CD4-positive, alpha-beta memory T cell (primary cell): ENCODE data around the gene ZDHHC12. TPM values are rescaled to one million over a fixed set of nuclear protein-coding genes. Genes with fewer than 3 reads are reported as not detected.
A peak's percentile ranks its signal among the peaks of the same experiment; 100 is the strongest.

ENCODE experiments used
- CTCF ChIA-PET: fragments of 350-600 bp; sonication (Branson Sonifier 250); formaldehyde crosslinking; loops from one replicate; lab custom pipeline; 2021; ENCODE audit warnings: inconsistent platforms; ENCODE audit not compliant: partially characterized antibody; lab: Charles Lee
- POLR2A ChIA-PET: fragments of 350-600 bp; sonication (Branson Sonifier 250); formaldehyde crosslinking; loops from one replicate; lab custom pipeline; 2021; ENCODE audit not compliant: partially characterized antibody; lab: Charles Lee
- DNase-seq, 5 donors: peaks; one replicate each; pipeline versions ENCODE4 v3.0.0 to v3.0.0-alpha.2; 2020 to 2022; ENCODE audit warnings: mixed read lengths in 1 of 5
- H3K27ac ChIP-seq: one replicate; pipeline ENCODE4 v1.7.0; 2013; ENCODE audit warnings: low read depth, low read length
- H3K27me3 ChIP-seq: 2 replicates; pipeline ENCODE4 v1.7.0; 2013; ENCODE audit warnings: mild to moderate bottlenecking, low read length, moderate library complexity; ENCODE audit not compliant: insufficient read depth
- H3K36me3 ChIP-seq: 2 replicates; pipeline ENCODE4 v1.7.0; 2013; ENCODE audit warnings: mild to moderate bottlenecking, low read length, moderate library complexity; ENCODE audit not compliant: insufficient read depth
- H3K4me1 ChIP-seq: 2 replicates; pipeline ENCODE4 v1.7.0; 2013; ENCODE audit warnings: mild to moderate bottlenecking, low read length, moderate library complexity; ENCODE audit not compliant: insufficient read depth
- H3K4me3 ChIP-seq, 2 donors: one replicate each; pipeline ENCODE4 v1.7.0; 2013; ENCODE audit warnings: low read length in 2 of 2, mild to moderate bottlenecking in 1 of 2
- H3K9me3 ChIP-seq, 2 donors: one replicate each; pipeline ENCODE4 v1.7.0; 2013; ENCODE audit warnings: low read length in 2 of 2, control low read depth in 1 of 2; ENCODE audit not compliant: control insufficient read depth in 1 of 2
- H3K27ac Mint-ChIP-seq, 7 donors: one replicate each; pipeline ENCODE4 v1.8.0; 2020 to 2021; ENCODE audit warnings: mixed read lengths in 7 of 7, mild to moderate bottlenecking in 6 of 7, inconsistent platforms in 3 of 7, moderate library complexity in 3 of 7
- H3K27me3 Mint-ChIP-seq, 2 donors: one replicate each; pipeline ENCODE4 v1.8.0; 2020 to 2021; ENCODE audit warnings: mixed read lengths in 2 of 2
- H3K36me3 Mint-ChIP-seq, 2 donors: one replicate each; pipeline ENCODE4 v1.8.0; 2020 to 2021; ENCODE audit warnings: mixed read lengths in 2 of 2, inconsistent platforms in 1 of 2, mild to moderate bottlenecking in 1 of 2
- H3K4me1 Mint-ChIP-seq, 4 donors: one replicate each; pipeline ENCODE4 v1.8.0; 2020 to 2021; ENCODE audit warnings: mixed read lengths in 4 of 4, mild to moderate bottlenecking in 1 of 4
- H3K4me3 Mint-ChIP-seq, 8 donors: one replicate each; pipeline ENCODE4 v1.8.0; 2020 to 2021; ENCODE audit warnings: mixed read lengths in 8 of 8, mild to moderate bottlenecking in 7 of 8, moderate library complexity in 6 of 8, inconsistent platforms in 3 of 8
- H3K9me3 Mint-ChIP-seq, 8 donors: one replicate each; pipeline ENCODE4 v1.8.0; 2020 to 2021; ENCODE audit warnings: mixed read lengths in 8 of 8, mild to moderate bottlenecking in 5 of 8, inconsistent platforms in 3 of 8, moderate library complexity in 1 of 8
- intact Hi-C: fragments of 100-400 bp; cut with micrococcal nuclease; formaldehyde crosslinking; loops from one replicate; pipeline ENCODE4 v1.15.1; 2023
- polyA plus RNA-seq, 2 donors: library from polyadenylated mRNA; unstranded; fragments of 300-500 nt; fragmentation: Illumina TruSeq; gene quantifications; one replicate each; pipeline ENCODE4 v1.2.3, GENCODE V29; 2021
- total RNA-seq, 2 experiments: library from RNA; stranded (reverse); gene quantifications; one replicate each; pipeline ENCODE4 v1.2.3, GENCODE V29; 2021

ZDHHC12 gene
- total and polyA plus RNA-seq, 4 experiments from 2014 or later, result 24.6 to 75.7 (median 41.7) TPM

- intact Hi-C loops, result loop anchor here (10.0 kb wide), 1 partner anchor 91 kb away; the partner anchor contains the start of gene ENDOG
- POLR2A ChIA-PET, result interaction anchor here (1.0 to 3.7 kb wide), 21 partner anchors 8 to 357 kb away, joined by 3 to 37 read pairs (median 5); partner anchors contain the start of genes DYNC2I2, ENDOG, MIGA2 and SET
- Histone ChIP-seq H3K9me3 (no peaks in the 10 kb centered on the region), H3K27me3 (no peaks in the 10 kb centered on the region), H3K36me3 (peaks cover 4% of the 10 kb centered on the region), H3K4me1 (peaks cover 28% of the 10 kb centered on the region), H3K4me3 (peak overlapping the region; percentile 79 to 95), H3K27ac (peak overlapping the region; percentile 70)
- no peak for DNase-seq
- no peaks in the 10 kb centered on the region for H3K27me3 Mint-ChIP-seq
- peaks cover 0 to 8% (median 0%) of the 10 kb centered on the region in 8 donors for H3K9me3 Mint-ChIP-seq
- H3K27ac Mint-ChIP-seq, result peak overlapping the region; percentile 87 to 97 (median 95)
- peaks cover 0 to 17% of the 10 kb centered on the region in 2 donors for H3K36me3 Mint-ChIP-seq
- CTCF ChIA-PET, result interaction anchor here (1.7 kb wide), 1 partner anchor 15 kb away, joined by 4 read pairs; no protein-coding TSS in a partner anchor
- H3K4me3 Mint-ChIP-seq, result peak overlapping the region; percentile 90 to 94 (median 92)
- H3K4me1 Mint-ChIP-seq, result peaks cover 23 to 45% (median 32%) of the 10 kb centered on the region in 4 donors
Measured at GRCh38 chr9:128723352-128723865, 518 bp downstream of the ZDHHC12 start.

DNA sequence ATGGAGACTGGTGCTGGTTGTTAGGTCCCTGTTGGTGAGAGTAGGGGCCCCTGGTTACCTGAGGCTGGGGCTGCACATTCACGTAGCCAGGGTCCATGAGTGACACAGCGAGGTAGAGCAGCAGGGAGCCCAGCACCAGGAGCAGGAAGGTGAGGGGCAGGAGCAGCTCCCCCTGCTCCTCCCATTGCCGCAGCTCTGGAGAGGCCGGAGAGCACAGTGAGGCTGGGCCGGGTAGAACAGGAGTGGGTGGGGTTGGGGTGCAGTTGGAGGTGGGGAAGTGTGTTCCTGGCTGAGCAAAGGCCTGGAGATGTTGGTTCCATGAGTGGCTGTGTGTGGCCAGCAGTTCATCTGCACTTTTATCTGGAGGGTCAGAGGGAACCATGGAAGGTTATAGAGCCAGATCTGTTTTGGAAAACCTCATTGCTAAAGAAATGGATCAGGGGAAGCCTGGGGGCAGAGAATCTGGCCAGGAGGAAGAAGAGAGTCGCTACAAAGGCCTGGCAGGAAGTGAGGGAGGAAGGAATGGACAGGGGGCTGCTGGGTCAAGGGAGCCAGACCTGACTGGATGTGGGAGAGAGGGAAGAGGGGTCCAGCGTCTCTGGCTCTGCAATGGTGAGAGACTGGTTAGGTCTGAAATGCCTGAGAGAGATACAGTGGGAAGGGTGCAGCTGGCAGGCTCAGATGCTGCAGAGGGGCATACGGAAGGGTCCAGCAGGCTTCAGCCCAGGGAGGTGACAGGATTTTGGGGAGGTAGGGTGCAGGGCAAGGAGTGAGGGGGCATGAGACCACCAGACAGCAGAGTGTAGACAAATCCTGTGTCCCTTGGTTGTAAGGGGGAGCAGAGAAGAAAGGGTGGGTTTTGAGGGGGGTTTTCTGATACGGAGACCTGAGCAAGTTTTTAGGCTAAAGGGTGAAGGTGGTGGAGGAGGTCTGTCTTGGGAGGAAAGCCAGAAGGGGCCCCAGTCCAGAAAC lies 1.3 kb downstream of the ZDHHC12 start:
- peaks cover 0 to 17% of the 10 kb centered on the region in 2 donors for H3K36me3 Mint-ChIP-seq
- Histone ChIP-seq H3K4me3 (no peak overlapping the region), H3K9me3 (no peaks in the 10 kb centered on the region), H3K4me1 (peaks cover 28% of the 10 kb centered on the region), H3K27ac (peak overlapping the region; percentile 70), H3K36me3 (peaks cover 4% of the 10 kb centered on the region), H3K27me3 (no peaks in the 10 kb centered on the region)
- H3K9me3 Mint-ChIP-seq, result peaks cover 0 to 8% (median 0%) of the 10 kb centered on the region in 8 donors
- H3K4me1 Mint-ChIP-seq, result peaks cover 23 to 45% (median 32%) of the 10 kb centered on the region in 4 donors
- intact Hi-C loops, result loop anchor here (10.0 kb wide), 1 partner anchor 92 kb away; the partner anchor contains the start of gene ENDOG
- H3K27ac Mint-ChIP-seq, result peak overlapping the region; percentile 57 to 97 (median 95)
- POLR2A ChIA-PET, result interaction anchor here (1.5 to 3.7 kb wide), 5 partner anchors 34 to 171 kb away, joined by 4 to 37 read pairs (median 16); partner anchors contain the start of genes DYNC2I2, SET, SPTAN1 and ZER1
- H3K27me3 Mint-ChIP-seq, result no peaks in the 10 kb centered on the region
- peak overlapping the region; percentile 39 to 94 (median 91) for H3K4me3 Mint-ChIP-seq
- CTCF ChIA-PET, result interaction anchor here (1.0 kb wide), 1 partner anchor 10 kb away, joined by 3 read pairs; no protein-coding TSS in a partner anchor
- no peak for DNase-seq

DNA sequence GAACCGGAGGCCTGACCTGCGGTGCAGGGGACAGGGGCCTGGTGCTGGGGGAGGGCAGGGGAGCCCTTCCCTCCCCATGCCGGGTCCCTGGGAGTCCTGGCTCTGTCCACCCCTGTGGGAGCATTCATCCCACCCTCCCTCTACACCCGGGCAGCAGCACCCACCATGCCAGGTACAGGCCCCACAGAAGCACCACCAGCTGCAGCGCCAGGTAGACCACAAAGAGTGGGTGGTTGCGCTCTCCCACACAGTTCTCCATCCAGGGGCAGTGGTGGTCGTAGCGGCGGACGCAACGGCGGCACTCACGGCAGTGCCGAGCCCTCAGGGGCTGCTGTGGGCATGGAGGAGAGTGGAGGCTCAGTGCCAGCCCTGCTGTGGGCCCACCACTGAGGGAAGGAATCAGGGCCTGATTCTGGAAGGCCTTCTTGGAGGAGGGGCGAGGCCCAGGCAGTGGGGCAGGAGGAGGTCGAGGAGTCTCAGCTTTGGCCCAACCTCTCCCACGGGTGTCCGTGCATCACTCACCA lies 2.4 kb downstream of the ZDHHC12 start:
- POLR2A ChIA-PET, result interaction anchor here (0.6 to 3.2 kb wide), 3 partner anchors 29 to 170 kb away, joined by 3 to 16 read pairs (median 3); partner anchors contain the start of gene SPTAN1
- Mint-ChIP-seq H3K27me3 (no peaks in the 10 kb centered on the region), H3K4me3 (peak overlapping the region in 1 of 8 donors; percentile 46), H3K36me3 (peaks cover 0 to 17% of the 10 kb centered on the region in 2 donors), H3K4me1 (peaks cover 23 to 45% (median 29%) of the 10 kb centered on the region in 4 donors), H3K27ac (peak overlapping the region in 2 of 7 donors; percentile 58 to 89), H3K9me3 (peaks cover 0 to 8% (median 0%) of the 10 kb centered on the region in 8 donors)
- H3K4me1 ChIP-seq, result peaks cover 28% of the 10 kb centered on the region
- H3K36me3 ChIP-seq, result peaks cover 4% of the 10 kb centered on the region
- no peaks in the 10 kb centered on the region for H3K27me3 ChIP-seq
- intact Hi-C loops, result loop anchor here (10.0 kb wide), 1 partner anchor 93 kb away; the partner anchor contains the start of gene ENDOG
- no peak for DNase-seq
- no peak overlapping the region for H3K4me3 ChIP-seq
- CTCF ChIA-PET, result interaction anchor here (1.0 kb wide), 1 partner anchor 11 kb away, joined by 3 read pairs; no protein-coding TSS in a partner anchor
- H3K9me3 ChIP-seq, result no peaks in the 10 kb centered on the region
- H3K27ac ChIP-seq, result no peak overlapping the region

- Mint-ChIP-seq H3K27me3 (no peaks in the 10 kb centered on the region), H3K27ac (peak overlapping the region in 2 of 7 donors; percentile 41 to 75), H3K4me1 (peaks cover 23 to 42% (median 28%) of the 10 kb centered on the region in 4 donors), H3K4me3 (peak overlapping the region in 1 of 8 donors; percentile 42), H3K36me3 (peaks cover 0 to 17% of the 10 kb centered on the region in 2 donors), H3K9me3 (peaks cover 0 to 8% (median 0%) of the 10 kb centered on the region in 8 donors)
- Histone ChIP-seq H3K27me3 (no peaks in the 10 kb centered on the region), H3K4me1 (peaks cover 28% of the 10 kb centered on the region), H3K36me3 (peaks cover 4% of the 10 kb centered on the region), H3K9me3 (no peaks in the 10 kb centered on the region), H3K4me3 (no peak overlapping the region), H3K27ac (no peak overlapping the region)
- intact Hi-C loops, result loop anchor here (10.0 kb wide), 1 partner anchor 94 kb away; the partner anchor contains the start of gene ENDOG
- ChIA-PET CTCF (no interaction called here), POLR2A (interaction anchor here (0.6 kb wide), 1 partner anchor 65 kb away, joined by 3 read pairs; no protein-coding TSS in a partner anchor)
- no peak for DNase-seq
Measured at GRCh38 chr9:128720841-128721486, 3.0 kb downstream of the ZDHHC12 start.

GRCh38 chr9:128719919-128720605 lies 3.9 kb downstream of the ZDHHC12 start:
- H3K27me3 ChIP-seq, result no peaks in the 10 kb centered on the region
- ChIA-PET CTCF (interaction anchor here (1.1 kb wide), 1 partner anchor 98 kb away, joined by 3 read pairs; the partner anchor contains the start of gene ENDOG), POLR2A (interaction anchor here (0.5 kb wide), 1 partner anchor 82 kb away, joined by 3 read pairs; no protein-coding TSS in a partner anchor)
- H3K36me3 ChIP-seq, result peaks cover 4% of the 10 kb centered on the region
- intact Hi-C loops, result loop anchor here (10.0 kb wide), 1 partner anchor 95 kb away; the partner anchor contains the start of gene ENDOG
- peaks cover 19 to 35% (median 22%) of the 10 kb centered on the region in 4 donors for H3K4me1 Mint-ChIP-seq
- no peak overlapping the region for H3K27ac Mint-ChIP-seq
- no peaks in the 10 kb centered on the region for H3K9me3 ChIP-seq
- peaks cover 0 to 8% (median 0%) of the 10 kb centered on the region in 8 donors for H3K9me3 Mint-ChIP-seq
- no peak overlapping the region for H3K4me3 Mint-ChIP-seq
- no peak for DNase-seq
- no peak overlapping the region for H3K27ac ChIP-seq
- H3K36me3 Mint-ChIP-seq, result peaks cover 0 to 17% of the 10 kb centered on the region in 2 donors
- no peak overlapping the region for H3K4me3 ChIP-seq
- no peaks in the 10 kb centered on the region for H3K27me3 Mint-ChIP-seq
- peaks cover 19% of the 10 kb centered on the region for H3K4me1 ChIP-seq
